Breast epithelium (tissue), 3 donors: Measurements from ENCODE around the gene GRIFIN.

Source experiments
- CTCF ChIP-seq, 3 donors: fragments of 450-650 bp; IDR thresholded peaks; one replicate each; pipeline ENCODE4 v1.5.1; 2016 to 2017; ENCODE audit warnings: antibody characterized with exemption in 3 of 3, mild to moderate bottlenecking in 3 of 3, moderate library complexity in 3 of 3
- POLR2A ChIP-seq: fragments of 450-650 bp; IDR thresholded peaks from one replicate; pipeline ENCODE4 v1.6.1; 2016; ENCODE audit warnings: antibody characterized with exemption, mild to moderate bottlenecking, moderate library complexity
- POLR2AphosphoS5 ChIP-seq, 3 donors: sonication (generic); formaldehyde crosslinking; IDR thresholded peaks; one replicate each; pipeline ENCODE4 v1.6.1; 2017; ENCODE audit warnings: antibody characterized with exemption in 3 of 3

GRCh38 chr7:2522780-2523433, 46.7 kb upstream of the GRIFIN start:
- TF ChIP-seq CTCF (IDR thresholded peaks at IDR 0.05) = no peak
- no peak for TF ChIP-seq POLR2AphosphoS5 (IDR thresholded peaks at IDR 0.05)
- no peak for TF ChIP-seq POLR2A
